ENCODE results near the gene SLC11A2. TPM values are rescaled to one million over a fixed set of nuclear protein-coding genes. Genes with fewer than 3 reads are reported as not detected.

SLC11A2 gene
- polyA plus RNA-seq (2013): 37.4 TPM

DNA sequence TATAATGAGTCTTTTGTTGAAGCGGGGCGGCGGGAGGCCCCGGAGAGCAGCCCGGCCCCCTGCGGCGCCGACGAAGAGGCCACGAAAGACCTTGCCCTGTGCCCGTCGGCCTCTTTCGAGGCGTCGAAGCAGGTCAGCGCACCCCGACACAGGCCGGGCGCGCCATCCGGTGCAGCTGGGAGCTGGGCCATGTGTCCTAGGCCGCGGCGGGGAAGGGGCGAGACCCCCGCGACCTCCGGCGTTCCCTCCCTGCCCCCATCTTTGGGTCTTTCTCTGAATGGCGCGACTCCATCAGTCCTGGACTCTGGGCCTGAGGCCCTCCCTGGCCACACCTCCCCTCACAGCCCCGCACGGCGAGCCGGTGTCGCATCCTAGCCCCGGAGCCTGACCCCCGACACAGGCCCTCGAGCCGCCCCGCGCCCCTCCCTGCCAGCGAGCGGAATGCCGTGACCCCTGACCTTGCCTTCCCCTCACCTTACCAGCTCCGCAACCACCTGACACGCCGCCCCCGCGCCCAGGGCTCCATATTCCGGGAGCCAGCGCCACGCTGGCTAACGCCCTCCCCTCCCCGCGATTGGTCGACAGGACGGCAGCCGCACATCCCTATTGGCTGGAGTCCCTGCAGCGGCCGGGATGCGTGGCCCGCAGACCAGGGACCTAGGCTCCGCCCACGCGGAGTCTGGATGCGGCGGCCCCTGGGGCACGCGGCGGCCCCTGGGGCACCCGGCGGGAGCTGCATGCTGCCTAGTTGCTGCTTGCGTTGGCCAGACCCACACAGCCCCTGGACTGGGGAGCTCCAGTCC lies at the start of gene SLC11A2:
Gene SLC11A2, minus strand, starts transcription at position 549 of the 803 bp plus-strand sequence. CDS start 15,656 bp downstream, outside the sequence.
- ChIA-PET CTCF (interaction anchor here (0.6 to 4.0 kb wide), 16 partner anchors 14 to 261 kb away, joined by 3 to 17 read pairs (median 4); no protein-coding TSS in a partner anchor), POLR2A (interaction anchor here (0.6 kb wide), 1 partner anchor 481 kb away, joined by 7 read pairs; no protein-coding TSS in a partner anchor)
- Histone ChIP-seq H3K4me1 (ENCODE audit: control extremely low read depth in 1 of 4, control insufficient read depth in 4 of 4, insufficient read depth in 4 of 4, low read length in 3 of 4) (peaks cover 17 to 50% (median 41%) of the 10 kb centered on the region in 4 experiments), H3K9me3 (ENCODE audit: control extremely low read depth in 1 of 5, control insufficient read depth in 4 of 5, insufficient read depth in 2 of 5, low read depth in 1 of 5, low read length in 4 of 5) (no peaks in the 10 kb centered on the region), H3K27me3 (replicated peaks in 2 of 5; ENCODE audit: control insufficient read depth in 4 of 5, insufficient read depth in 5 of 5, low read length in 4 of 5) (no peaks in the 10 kb centered on the region), H3K4me3 (ENCODE audit: control insufficient read depth in 1 of 7, extremely low read depth in 1 of 7, insufficient read depth in 4 of 7, low read depth in 2 of 7, low read length in 6 of 7) (peak within 1 kb of the TSS; percentile 4 to 84 (median 74)), H3K36me3 (ENCODE audit: control insufficient read depth in 4 of 4, insufficient read depth in 4 of 4, low read length in 3 of 4) (peaks cover 0 to 2% (median 0%) of the 10 kb centered on the region in 4 experiments), H3K27ac (ENCODE audit: insufficient read depth in 1 of 2, low read depth in 1 of 2, low read length in 2 of 2, poor library complexity in 1 of 2, severe bottlenecking in 2 of 2) (peak within 1 kb of the TSS; percentile 52 to 84)
- peak; percentile 93 to 95 (median 95) for DNase-seq
- WGBS (ENCODE audit: insufficient coverage): 0% methylated on average over 73 of the region's 74 CpGs

DNA sequence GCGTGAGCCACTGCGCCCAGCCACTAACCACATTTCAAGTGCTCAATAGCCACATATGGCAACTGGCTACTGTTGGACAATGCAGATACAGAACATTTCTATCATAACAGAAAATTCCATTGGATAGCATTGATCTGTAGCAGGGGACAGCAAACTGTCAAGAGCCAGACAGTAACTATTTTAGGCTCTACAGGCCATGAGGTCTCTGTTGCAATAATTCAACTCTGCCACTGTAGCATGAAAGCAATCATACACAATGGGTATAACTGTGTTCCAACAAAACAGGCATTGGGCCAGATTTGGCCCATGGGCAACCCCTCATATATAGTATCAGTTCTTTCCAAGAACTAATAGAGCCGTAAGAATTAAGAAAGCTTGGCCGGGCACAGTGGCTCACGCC lies 49.2 kb upstream of the SLC11A2 start:
- ChIA-PET CTCF (interaction anchor here (3.4 kb wide), 1 partner anchor 10 kb away, joined by 9 read pairs; no protein-coding TSS in a partner anchor), POLR2A (no interaction called here)
- Histone ChIP-seq H3K4me3 (ENCODE audit: control insufficient read depth in 1 of 7, extremely low read depth in 1 of 7, insufficient read depth in 4 of 7, low read depth in 2 of 7, low read length in 6 of 7) (no peak overlapping the region), H3K9me3 (ENCODE audit: control extremely low read depth in 1 of 5, control insufficient read depth in 4 of 5, insufficient read depth in 2 of 5, low read depth in 1 of 5, low read length in 4 of 5) (no peaks in the 10 kb centered on the region), H3K27me3 (replicated peaks in 2 of 5; ENCODE audit: control insufficient read depth in 4 of 5, insufficient read depth in 5 of 5, low read length in 4 of 5) (no peaks in the 10 kb centered on the region), H3K36me3 (ENCODE audit: control insufficient read depth in 4 of 4, insufficient read depth in 4 of 4, low read length in 3 of 4) (peaks cover 12 to 31% (median 17%) of the 10 kb centered on the region in 4 experiments), H3K27ac (ENCODE audit: insufficient read depth in 1 of 2, low read depth in 1 of 2, low read length in 2 of 2, poor library complexity in 1 of 2, severe bottlenecking in 2 of 2) (no peak overlapping the region), H3K4me1 (ENCODE audit: control extremely low read depth in 1 of 4, control insufficient read depth in 4 of 4, insufficient read depth in 4 of 4, low read length in 3 of 4) (peaks cover 0 to 5% (median 1%) of the 10 kb centered on the region in 4 experiments)
- WGBS (ENCODE audit: insufficient coverage): 100% methylated on average over 5 of the region's 5 CpGs
- DNase-seq: no peak

DNA sequence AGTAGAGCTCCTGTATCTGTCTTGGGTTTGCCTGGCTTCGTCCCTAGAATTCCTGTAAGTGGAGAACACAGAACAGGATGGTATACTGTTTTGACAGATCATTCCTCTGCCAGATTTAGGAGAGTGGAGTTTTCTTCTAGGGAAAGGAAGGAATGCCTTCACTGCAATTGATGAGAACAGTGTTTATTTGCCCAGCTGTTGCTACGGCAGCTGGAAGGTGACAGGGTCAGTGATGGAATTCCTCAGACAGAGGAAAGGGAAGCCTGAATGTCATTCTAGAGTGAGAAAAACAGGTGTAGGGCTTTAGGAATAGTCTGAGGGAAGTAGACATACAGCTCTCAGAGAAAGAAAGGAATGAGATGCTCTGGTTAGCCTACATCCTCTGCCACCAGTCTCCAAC lies 45.5 kb upstream of the SLC11A2 start:
- ChIA-PET POLR2A (interaction anchor here (0.5 kb wide), 1 partner anchor 180 kb away, joined by 4 read pairs; no protein-coding TSS in a partner anchor), CTCF (no interaction called here)
- H3K9me3 ChIP-seq (ENCODE audit: control extremely low read depth in 1 of 5, control insufficient read depth in 4 of 5, insufficient read depth in 2 of 5, low read depth in 1 of 5, low read length in 4 of 5): no peaks in the 10 kb centered on the region
- no peak for DNase-seq
- WGBS (ENCODE audit: insufficient coverage): 94% methylated on average over 2 of the region's 2 CpGs
- H3K36me3 ChIP-seq (ENCODE audit: control insufficient read depth in 4 of 4, insufficient read depth in 4 of 4, low read length in 3 of 4): peaks cover 16 to 56% (median 35%) of the 10 kb centered on the region in 4 experiments
- no peaks in the 10 kb centered on the region for H3K27me3 ChIP-seq (replicated peaks in 2 of 5; ENCODE audit: control insufficient read depth in 4 of 5, insufficient read depth in 5 of 5, low read length in 4 of 5)
- no peak overlapping the region for H3K4me3 ChIP-seq (ENCODE audit: control insufficient read depth in 1 of 7, extremely low read depth in 1 of 7, insufficient read depth in 4 of 7, low read depth in 2 of 7, low read length in 6 of 7)
- peaks cover 0 to 5% (median 1%) of the 10 kb centered on the region in 4 experiments for H3K4me1 ChIP-seq (ENCODE audit: control extremely low read depth in 1 of 4, control insufficient read depth in 4 of 4, insufficient read depth in 4 of 4, low read length in 3 of 4)
- H3K27ac ChIP-seq (ENCODE audit: insufficient read depth in 1 of 2, low read depth in 1 of 2, low read length in 2 of 2, poor library complexity in 1 of 2, severe bottlenecking in 2 of 2): no peak overlapping the region

- Histone ChIP-seq H3K36me3 (ENCODE audit: control insufficient read depth in 4 of 4, insufficient read depth in 4 of 4, low read length in 3 of 4) (peaks cover 18 to 69% (median 44%) of the 10 kb centered on the region in 4 experiments), H3K27me3 (replicated peaks in 2 of 5; ENCODE audit: control insufficient read depth in 4 of 5, insufficient read depth in 5 of 5, low read length in 4 of 5) (no peaks in the 10 kb centered on the region), H3K4me3 (ENCODE audit: control insufficient read depth in 1 of 7, extremely low read depth in 1 of 7, insufficient read depth in 4 of 7, low read depth in 2 of 7, low read length in 6 of 7) (no peak overlapping the region), H3K4me1 (ENCODE audit: control extremely low read depth in 1 of 4, control insufficient read depth in 4 of 4, insufficient read depth in 4 of 4, low read length in 3 of 4) (no peaks in the 10 kb centered on the region), H3K27ac (ENCODE audit: insufficient read depth in 1 of 2, low read depth in 1 of 2, low read length in 2 of 2, poor library complexity in 1 of 2, severe bottlenecking in 2 of 2) (no peak overlapping the region), H3K9me3 (ENCODE audit: control extremely low read depth in 1 of 5, control insufficient read depth in 4 of 5, insufficient read depth in 2 of 5, low read depth in 1 of 5, low read length in 4 of 5) (no peaks in the 10 kb centered on the region)
- ChIA-PET POLR2A (no interaction called here), CTCF (interaction anchor here (1.3 kb wide), 1 partner anchor 44 kb away, joined by 3 read pairs; the partner anchor contains the start of gene SLC11A2)
- no peak for DNase-seq
- 95% methylated on average over 2 of the region's 3 CpGs for WGBS (ENCODE audit: insufficient coverage)
Observed at GRCh38 chr12:51070004-51070403, 43.8 kb upstream of the SLC11A2 start.

GRCh38 chr12:51067771-51068170 lies 41.6 kb upstream of the SLC11A2 start:
- ChIA-PET CTCF (no interaction called here), POLR2A (no interaction called here)
- DNase-seq: no peak
- Histone ChIP-seq H3K9me3 (ENCODE audit: control extremely low read depth in 1 of 5, control insufficient read depth in 4 of 5, insufficient read depth in 2 of 5, low read depth in 1 of 5, low read length in 4 of 5) (no peaks in the 10 kb centered on the region), H3K4me1 (ENCODE audit: control extremely low read depth in 1 of 4, control insufficient read depth in 4 of 4, insufficient read depth in 4 of 4, low read length in 3 of 4) (no peaks in the 10 kb centered on the region), H3K27me3 (replicated peaks in 2 of 5; ENCODE audit: control insufficient read depth in 4 of 5, insufficient read depth in 5 of 5, low read length in 4 of 5) (no peaks in the 10 kb centered on the region), H3K27ac (ENCODE audit: insufficient read depth in 1 of 2, low read depth in 1 of 2, low read length in 2 of 2, poor library complexity in 1 of 2, severe bottlenecking in 2 of 2) (no peak overlapping the region), H3K36me3 (ENCODE audit: control insufficient read depth in 4 of 4, insufficient read depth in 4 of 4, low read length in 3 of 4) (peaks cover 16 to 79% (median 56%) of the 10 kb centered on the region in 4 experiments), H3K4me3 (ENCODE audit: control insufficient read depth in 1 of 7, extremely low read depth in 1 of 7, insufficient read depth in 4 of 7, low read depth in 2 of 7, low read length in 6 of 7) (no peak overlapping the region)
- WGBS (ENCODE audit: insufficient coverage): 98% methylated on average over 7 of the region's 7 CpGs

DNA sequence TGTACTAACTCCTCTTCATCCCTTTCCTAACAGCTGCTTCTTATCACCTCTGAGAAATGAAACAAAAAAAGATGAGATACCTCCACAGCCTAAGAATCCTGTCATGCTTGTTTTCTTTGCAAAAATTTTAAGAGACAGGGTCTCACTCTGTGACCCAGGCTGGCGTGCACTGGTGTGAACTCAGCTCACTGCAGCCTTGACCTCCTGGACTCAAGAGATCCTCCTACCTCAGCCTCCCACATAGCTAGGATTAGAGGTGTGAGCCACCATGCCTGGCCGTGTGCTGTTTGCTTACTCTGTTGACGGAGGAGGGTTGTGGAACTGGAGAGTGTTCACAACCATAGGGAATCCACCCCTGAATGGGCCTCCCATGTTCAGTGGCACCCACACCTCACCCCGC lies 41.0 kb upstream of the SLC11A2 start:
- 95% methylated on average over 4 of the region's 4 CpGs for WGBS (ENCODE audit: insufficient coverage)
- ChIA-PET POLR2A (no interaction called here), CTCF (interaction anchor here (0.8 to 1.2 kb wide), 2 partner anchors 19 to 20 kb away, joined by 3 to 4 read pairs; partner anchors contain the start of gene LETMD1)
- H3K36me3 ChIP-seq (ENCODE audit: control insufficient read depth in 4 of 4, insufficient read depth in 4 of 4, low read length in 3 of 4): peaks cover 16 to 81% (median 56%) of the 10 kb centered on the region in 4 experiments
- H3K4me3 ChIP-seq (ENCODE audit: control insufficient read depth in 1 of 7, extremely low read depth in 1 of 7, insufficient read depth in 4 of 7, low read depth in 2 of 7, low read length in 6 of 7): no peak overlapping the region
- DNase-seq: no peak
- H3K9me3 ChIP-seq (ENCODE audit: control extremely low read depth in 1 of 5, control insufficient read depth in 4 of 5, insufficient read depth in 2 of 5, low read depth in 1 of 5, low read length in 4 of 5): no peaks in the 10 kb centered on the region
- no peaks in the 10 kb centered on the region for H3K27me3 ChIP-seq (replicated peaks in 2 of 5; ENCODE audit: control insufficient read depth in 4 of 5, insufficient read depth in 5 of 5, low read length in 4 of 5)
- no peak overlapping the region for H3K27ac ChIP-seq (ENCODE audit: insufficient read depth in 1 of 2, low read depth in 1 of 2, low read length in 2 of 2, poor library complexity in 1 of 2, severe bottlenecking in 2 of 2)
- H3K4me1 ChIP-seq (ENCODE audit: control extremely low read depth in 1 of 4, control insufficient read depth in 4 of 4, insufficient read depth in 4 of 4, low read length in 3 of 4): no peaks in the 10 kb centered on the region

GRCh38 chr12:51065530-51065929 lies 39.3 kb upstream of the SLC11A2 start:
- WGBS (ENCODE audit: insufficient coverage): 100% methylated on average over 2 of the region's 5 CpGs
- Histone ChIP-seq H3K27ac (ENCODE audit: insufficient read depth in 1 of 2, low read depth in 1 of 2, low read length in 2 of 2, poor library complexity in 1 of 2, severe bottlenecking in 2 of 2) (no peak overlapping the region), H3K27me3 (replicated peaks in 2 of 5; ENCODE audit: control insufficient read depth in 4 of 5, insufficient read depth in 5 of 5, low read length in 4 of 5) (no peaks in the 10 kb centered on the region), H3K36me3 (ENCODE audit: control insufficient read depth in 4 of 4, insufficient read depth in 4 of 4, low read length in 3 of 4) (peaks cover 18 to 78% (median 52%) of the 10 kb centered on the region in 4 experiments), H3K4me1 (ENCODE audit: control extremely low read depth in 1 of 4, control insufficient read depth in 4 of 4, insufficient read depth in 4 of 4, low read length in 3 of 4) (no peaks in the 10 kb centered on the region), H3K4me3 (ENCODE audit: control insufficient read depth in 1 of 7, extremely low read depth in 1 of 7, insufficient read depth in 4 of 7, low read depth in 2 of 7, low read length in 6 of 7) (no peak overlapping the region), H3K9me3 (ENCODE audit: control extremely low read depth in 1 of 5, control insufficient read depth in 4 of 5, insufficient read depth in 2 of 5, low read depth in 1 of 5, low read length in 4 of 5) (no peaks in the 10 kb centered on the region)
- DNase-seq: no peak
- ChIA-PET CTCF (interaction anchor here (0.7 to 1.9 kb wide), 3 partner anchors 9 to 237 kb away, joined by 4 to 9 read pairs (median 4); no protein-coding TSS in a partner anchor), POLR2A (no interaction called here)
